ENCODE measurements around the gene MERTK.

DNA sequence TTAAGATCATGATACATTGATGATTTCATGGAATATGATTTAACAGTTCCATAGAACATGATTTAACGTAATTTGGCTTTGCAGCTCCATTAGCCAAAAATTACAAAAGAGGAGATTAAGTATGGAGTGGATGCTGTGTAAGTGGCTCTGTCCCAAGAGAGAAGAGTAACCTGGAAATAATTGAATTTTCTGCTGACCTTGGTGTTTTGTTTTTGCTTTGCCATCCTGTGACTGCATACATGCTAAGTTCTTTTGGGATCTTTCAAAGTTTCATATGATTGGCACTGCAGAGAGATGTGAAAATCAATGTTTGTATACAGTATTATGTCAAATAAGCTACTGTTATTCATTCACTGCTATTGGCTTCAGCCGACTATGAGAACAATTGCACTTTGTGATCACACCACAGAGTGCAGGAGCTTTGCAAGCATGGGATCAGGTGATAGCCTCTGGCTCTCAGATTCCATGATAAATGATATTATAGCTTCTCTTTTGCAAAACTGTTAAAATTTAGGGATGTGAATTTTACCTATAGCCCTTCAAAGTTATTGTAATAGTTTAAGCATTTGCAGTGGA is 110.6 kb downstream of the MERTK start:
- TF ChIP-seq, protein P1, sequence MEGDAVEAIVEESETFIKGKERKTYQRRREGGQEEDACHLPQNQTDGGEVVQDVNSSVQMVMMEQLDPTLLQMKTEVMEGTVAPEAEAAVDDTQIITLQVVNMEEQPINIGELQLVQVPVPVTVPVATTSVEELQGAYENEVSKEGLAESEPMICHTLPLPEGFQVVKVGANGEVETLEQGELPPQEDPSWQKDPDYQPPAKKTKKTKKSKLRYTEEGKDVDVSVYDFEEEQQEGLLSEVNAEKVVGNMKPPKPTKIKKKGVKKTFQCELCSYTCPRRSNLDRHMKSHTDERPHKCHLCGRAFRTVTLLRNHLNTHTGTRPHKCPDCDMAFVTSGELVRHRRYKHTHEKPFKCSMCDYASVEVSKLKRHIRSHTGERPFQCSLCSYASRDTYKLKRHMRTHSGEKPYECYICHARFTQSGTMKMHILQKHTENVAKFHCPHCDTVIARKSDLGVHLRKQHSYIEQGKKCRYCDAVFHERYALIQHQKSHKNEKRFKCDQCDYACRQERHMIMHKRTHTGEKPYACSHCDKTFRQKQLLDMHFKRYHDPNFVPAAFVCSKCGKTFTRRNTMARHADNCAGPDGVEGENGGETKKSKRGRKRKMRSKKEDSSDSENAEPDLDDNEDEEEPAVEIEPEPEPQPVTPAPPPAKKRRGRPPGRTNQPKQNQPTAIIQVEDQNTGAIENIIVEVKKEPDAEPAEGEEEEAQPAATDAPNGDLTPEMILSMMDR (conservative IDR thresholded peaks at IDR 0.05; ENCODE audit: low read length): no peak
- TF ChIP-seq EZH2phosphoT487 (IDR thresholded peaks at IDR 0.05; ENCODE audit: borderline replicate concordance): no peak

Measured in Loucy (cell line).